Umbilical cord (tissue), 2 donors: ENCODE data around the gene SZRD1. TPM values are rescaled to one million over a fixed set of nuclear protein-coding genes. Genes with fewer than 3 reads are reported as not detected.

Experiments used
- DNase-seq: peaks from one replicate; pipeline ENCODE4 v3.0.0-alpha.2; 2015; ENCODE audit warnings: low spot score
- total RNA-seq: library from RNA; depleted of rRNA; stranded (reverse); fragments of >200 nt; gene quantifications from one replicate; pipeline ENCODE4 v1.2.3, GENCODE V29; 2014; ENCODE audit warnings: low replicate concordance; ENCODE audit not compliant: insufficient read depth

The SZRD1 gene
- total RNA-seq, 1 donor from 2014 or later: 24.1 TPM

DNA sequence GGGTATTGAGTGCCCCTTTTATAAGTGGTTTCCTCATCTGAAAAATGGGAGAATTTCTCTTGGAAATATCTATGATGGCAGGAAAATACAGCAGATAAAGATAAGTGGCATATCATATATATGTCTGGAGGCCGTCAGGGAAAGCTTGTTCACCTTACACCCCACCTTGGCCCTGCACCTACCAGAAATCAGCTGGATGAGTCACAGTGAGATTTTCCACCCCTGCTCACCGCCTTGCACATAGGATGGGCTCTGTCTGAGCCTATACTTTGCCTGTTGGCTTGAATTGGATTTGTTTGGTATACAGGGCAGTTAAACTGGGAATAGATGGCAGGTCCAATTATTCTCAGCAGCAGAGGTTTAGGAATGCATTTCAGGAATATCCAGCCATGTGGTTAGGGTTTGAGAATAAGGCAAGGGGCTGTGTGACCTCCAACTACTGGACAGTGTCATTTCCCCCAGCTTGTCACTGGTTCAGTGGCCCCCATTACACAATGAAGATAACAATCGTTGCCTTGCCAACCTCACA is 70.0 kb downstream of the SZRD1 start, which contains the start of gene SPATA21:
Gene SPATA21, minus strand, starts transcription at position 479 of the 529 bp plus-strand sequence. CDS start 6,053 bp downstream, outside the sequence.
- DNase-seq: no peak

DNA sequence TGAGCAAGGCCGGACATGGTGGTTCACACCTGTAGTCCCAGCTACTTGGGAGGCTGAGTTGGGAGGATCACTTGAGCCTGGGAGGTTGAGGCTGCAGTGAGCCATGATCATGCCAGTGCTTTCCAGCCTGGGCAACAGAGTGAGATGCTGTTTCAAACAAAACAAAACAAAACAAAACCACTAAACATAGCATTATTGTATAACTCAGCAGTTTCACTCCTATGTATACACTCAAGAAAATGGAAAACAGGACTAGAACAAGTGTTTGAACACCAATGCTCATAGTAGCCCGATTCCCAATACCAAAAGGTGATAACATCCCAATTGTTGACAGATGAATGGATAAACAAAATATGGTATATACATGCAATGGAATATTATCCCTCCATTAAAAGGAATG is 71.5 kb downstream of the SZRD1 start:
- DNase-seq: no peak

DNA sequence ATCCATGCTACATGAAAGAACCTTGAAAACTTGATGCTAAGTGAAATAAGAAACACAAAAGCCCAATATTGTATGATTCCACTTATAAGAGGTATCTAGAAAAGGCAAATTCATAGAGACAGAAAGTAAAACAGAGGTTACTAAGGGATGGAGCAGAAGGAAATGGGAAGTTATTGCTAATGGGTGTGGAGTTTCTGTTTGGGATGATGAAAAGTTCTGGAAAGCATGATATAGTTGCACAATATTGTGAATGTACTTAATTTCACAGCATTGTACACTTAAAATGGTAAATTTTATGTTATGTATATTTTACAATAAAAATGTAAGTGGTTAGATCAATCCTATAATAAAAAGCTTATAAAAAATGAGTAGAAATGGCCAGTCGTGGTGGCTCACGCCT is 71.9 kb downstream of the SZRD1 start:
- no peak for DNase-seq

DNA sequence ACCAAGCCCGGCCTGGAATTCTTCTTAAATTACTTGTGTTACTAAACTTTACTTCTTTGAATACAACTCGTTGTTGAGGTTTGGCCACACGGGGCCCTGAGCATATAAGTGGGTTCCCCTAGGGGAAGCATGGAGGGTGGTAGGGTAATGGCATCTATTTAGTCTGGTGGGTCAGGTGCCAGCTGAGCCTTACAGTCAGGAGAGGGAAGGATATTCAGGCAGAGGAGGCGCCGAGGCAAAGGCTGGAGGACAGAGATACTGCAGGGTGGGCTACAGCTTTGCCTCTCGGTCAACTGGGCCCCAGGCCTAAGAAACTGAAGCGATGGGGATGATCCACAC is 73.1 kb downstream of the SZRD1 start:
- DNase-seq: no peak

DNA sequence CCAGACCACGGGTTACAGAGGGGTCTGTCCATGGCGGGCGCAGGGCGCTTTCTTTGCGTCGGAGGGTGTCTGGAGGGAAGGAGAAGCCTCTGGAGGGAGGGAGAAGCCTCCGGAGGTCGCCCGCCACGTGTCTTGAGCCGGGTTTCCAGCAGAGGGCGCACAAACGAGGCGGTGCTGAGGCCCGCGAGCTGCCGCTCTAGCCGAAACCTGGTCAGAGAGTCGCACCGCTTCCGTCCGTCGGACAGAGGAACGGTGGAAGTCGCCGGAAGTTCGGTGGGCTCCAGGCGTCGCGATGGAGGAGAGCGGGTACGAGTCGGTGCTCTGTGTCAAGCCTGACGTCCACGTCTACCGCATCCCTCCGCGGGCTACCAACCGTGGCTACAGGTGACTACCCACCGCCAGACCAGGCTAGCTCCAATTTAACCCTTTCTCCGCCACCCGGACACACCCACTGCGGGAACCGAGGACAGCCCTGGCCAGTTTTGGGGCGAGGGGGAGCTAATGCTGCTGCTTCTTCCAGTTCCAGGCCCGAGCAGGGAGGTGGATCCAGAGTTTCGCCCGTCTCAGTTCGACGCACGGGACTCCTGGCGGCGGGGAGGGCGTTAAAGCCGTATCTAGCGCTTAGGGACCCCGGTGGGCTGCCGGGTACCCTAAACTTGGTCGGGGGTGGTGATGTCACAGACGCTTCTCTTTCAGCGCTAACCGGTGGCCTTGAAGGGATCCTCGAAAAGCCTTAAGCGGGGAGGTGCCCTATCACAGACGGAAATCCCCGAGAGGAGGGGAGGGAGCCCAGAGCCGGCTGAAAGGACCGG is 73.6 kb downstream of the SZRD1 start, which contains the start of gene NECAP2:
Gene NECAP2, plus strand, starts transcription at position 255 of the 812 bp plus-strand sequence. Its CDS starts 38 bp downstream, at position 293.
- DNase-seq: peak; percentile 94

DNA sequence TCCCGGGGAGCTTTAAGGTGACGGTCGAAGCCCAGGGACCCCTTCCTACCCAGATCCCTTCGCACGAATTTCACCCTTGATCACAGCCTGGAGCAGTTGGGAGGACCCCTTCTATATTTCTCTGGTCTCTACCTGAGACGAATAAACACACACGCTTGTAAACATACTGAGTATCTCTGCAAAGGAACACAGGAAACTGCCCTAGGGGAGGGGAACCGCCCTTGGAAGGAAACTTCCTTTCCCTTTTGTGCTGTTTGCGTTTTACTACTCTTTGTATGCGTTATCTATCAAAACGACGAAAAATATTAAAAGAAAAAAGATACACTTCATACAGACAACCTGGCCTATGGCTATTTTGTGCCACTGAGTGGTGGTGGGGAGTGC is 74.2 kb downstream of the SZRD1 start:
- peak; percentile 10 for DNase-seq

DNA sequence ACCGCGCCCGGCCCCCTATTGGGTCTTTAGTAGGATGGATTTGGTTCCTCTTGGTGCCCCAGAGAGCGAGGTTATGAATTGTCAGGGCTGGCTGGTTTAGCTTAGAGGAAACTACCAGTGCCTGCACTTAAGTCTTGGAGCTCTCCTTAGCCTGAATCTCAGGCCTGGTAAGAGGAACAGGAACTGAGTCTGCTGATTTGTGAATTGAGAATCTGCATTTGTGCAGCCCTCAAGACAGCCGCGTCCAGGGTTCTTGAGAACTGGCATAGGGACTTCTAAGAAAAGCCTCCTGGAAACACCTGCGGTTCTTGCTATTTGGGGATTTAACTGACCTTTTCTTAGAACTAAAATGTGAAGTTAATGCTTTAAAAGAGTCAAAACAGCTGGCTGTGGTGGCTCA is 75.2 kb downstream of the SZRD1 start:
- DNase-seq: peak; percentile 27

DNA sequence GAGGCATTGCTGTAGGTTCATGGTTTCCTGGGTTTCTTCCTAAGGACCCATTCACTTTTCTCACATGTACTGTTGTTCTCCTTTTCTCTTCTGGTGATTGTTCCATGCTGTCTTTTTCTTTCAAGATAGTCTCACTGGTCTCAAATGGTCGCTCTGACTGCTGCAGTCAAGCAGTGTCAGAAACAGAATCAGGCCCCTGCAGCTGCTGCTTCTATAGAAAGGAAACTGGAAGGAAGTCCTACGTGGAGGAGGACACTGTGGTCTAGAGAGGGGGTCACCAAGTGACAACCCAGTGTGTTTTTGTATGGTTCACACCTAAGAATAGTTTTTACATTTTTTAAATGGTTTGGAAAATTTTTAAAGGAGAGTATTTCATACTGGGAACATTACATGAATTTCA is 75.9 kb downstream of the SZRD1 start:
- DNase-seq: no peak

DNA sequence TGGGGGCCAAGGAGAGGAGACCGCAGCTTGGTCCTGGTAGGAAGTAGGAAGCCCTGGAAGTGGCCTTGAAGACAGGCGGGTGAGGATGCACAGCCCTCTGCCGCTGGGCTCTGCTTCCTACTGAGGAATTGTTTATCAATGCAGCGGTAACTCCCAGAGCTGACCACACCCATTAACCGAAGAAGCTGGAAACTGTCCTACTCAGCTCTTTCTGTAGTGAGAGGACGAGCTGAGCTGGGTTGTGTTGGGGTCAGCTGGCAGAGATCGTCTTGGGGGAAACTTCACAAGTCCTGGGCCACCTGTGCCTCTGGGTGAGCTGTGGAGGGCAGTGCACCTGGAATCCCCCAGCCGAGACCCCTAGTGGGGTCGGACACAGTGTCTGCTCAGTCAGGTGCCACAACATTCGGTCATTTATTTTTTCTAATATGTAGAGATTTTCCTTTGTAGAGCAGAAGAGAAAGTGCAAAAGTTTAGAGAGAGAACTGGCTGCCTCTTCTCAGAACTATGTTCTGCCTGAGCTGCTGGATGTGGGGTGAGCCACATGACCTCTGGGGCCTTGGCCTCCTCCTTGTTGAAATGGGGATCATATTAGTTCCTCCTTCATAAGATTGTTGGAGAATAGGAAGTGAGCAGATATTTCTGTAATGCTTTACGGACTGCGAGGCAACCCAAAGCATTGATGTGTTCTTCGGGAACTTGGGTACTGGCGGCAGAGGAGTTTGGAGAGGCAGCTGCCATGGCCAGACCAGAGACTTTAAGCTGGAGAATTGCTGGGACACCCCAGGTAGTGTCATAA is 77.1 kb downstream of the SZRD1 start:
- DNase-seq: peak; percentile 9

DNA sequence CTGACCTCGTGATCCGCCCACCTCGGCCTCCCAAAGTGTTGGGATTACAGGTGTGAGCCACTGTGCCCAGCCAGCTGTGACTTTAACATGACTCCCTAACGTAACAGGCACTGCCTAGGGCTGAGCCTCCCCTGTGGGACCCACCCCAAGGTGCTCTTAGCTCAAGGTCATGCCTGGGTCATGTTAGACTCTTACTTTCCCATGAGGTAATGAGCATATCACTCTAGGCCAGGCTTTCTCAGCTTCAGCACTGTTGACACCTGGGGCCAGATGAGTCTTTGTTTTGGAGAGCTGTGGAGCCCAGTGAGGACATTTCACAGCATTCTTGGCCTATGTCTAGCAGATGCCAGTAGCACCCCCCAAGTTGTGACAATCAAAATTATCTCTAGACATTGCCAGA is 78.0 kb downstream of the SZRD1 start:
- no peak for DNase-seq

DNA sequence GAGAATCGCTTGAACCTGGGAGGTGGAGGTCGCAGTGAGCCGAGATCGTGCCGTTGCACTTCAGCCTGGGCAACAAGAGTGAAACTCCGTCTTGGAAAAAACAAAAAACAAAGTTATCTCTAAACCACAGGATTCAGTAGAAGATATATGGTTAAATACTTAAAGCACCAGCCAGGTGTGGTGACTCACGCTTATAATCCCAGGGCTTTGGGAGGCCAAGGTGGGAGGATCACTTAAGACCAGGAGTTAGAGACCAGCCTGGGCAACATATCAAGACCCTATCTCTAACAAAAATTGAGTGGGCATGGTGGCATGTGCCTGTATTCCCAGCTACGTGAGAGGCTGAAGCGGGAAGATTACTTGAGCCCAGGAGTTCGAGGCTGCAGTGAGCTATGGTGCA is 79.1 kb downstream of the SZRD1 start:
- no peak for DNase-seq

DNA sequence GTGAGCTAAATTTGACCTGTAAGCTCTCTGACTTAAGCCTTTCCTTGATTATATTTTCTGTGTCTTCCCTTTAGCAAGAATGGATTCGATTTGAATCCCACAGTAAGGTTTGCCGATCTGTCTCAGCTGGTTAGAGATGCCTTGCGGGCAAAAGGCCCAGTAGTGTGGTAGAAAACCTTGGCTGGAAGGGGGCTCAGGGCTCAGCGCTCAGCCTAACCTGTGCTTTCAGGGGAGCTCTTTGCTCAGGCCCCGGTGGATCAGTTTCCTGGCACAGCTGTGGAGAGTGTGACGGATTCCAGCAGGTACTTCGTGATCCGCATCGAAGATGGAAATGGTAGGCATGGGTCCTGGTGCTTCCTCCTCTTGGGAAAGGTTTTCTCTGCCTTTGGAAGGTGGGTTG is 80.6 kb downstream of the SZRD1 start:
- DNase-seq: no peak

Other genes with a start within 250 kb of the SZRD1 start
- gene EPHA2, start 211.2 kb upstream of the SZRD1 start, total RNA-seq: 21.7 TPM
- 26.5 TPM for gene ARHGEF19, start 154.6 kb upstream of the SZRD1 start, total RNA-seq
- gene CPLANE2, start 130.1 kb upstream of the SZRD1 start, total RNA-seq: 0.48 TPM
- 16.1 TPM for gene FBXO42, start 14.8 kb upstream of the SZRD1 start, total RNA-seq
- gene SPATA21, start 70.2 kb downstream of the SZRD1 start, total RNA-seq: not detected
- 51.3 TPM for gene NECAP2, start 73.5 kb downstream of the SZRD1 start, total RNA-seq
- gene RNU1-1, start 147.0 kb downstream of the SZRD1 start, total RNA-seq: under 0.01 TPM
- gene NBPF1, start 246.3 kb downstream of the SZRD1 start, total RNA-seq: 125 TPM